GM12878 (cell line): Measurements from ENCODE around the gene SCRT2. TPM values are rescaled to one million over a fixed set of nuclear protein-coding genes. Genes with fewer than 3 reads are reported as not detected.

ENCODE experiments used
- ATAC-seq: fragments of 200-7000 bp; cut with Tn5 transposase; 3 replicates; pipeline ENCODE4 v1.9.1; 2020; ENCODE audit warnings: mild to moderate bottlenecking, moderate library complexity
- BruUV-seq: library from RNA; stranded (reverse); fragments of 400-500 nt; replicated peaks from 2 replicates; lab custom pipeline; 2021; lab: Mats Ljungman, UMichigan
- CTCF ChIA-PET: fragments of 300-600 bp; sonication (Branson Sonifier 250); formaldehyde crosslinking; extraction: SDS; loops from one replicate; lab custom pipeline; 2021; ENCODE audit warnings: inconsistent platforms; lab: Yijun Ruan, JAX
- POLR2A ChIA-PET: fragments of 350-600 bp; formaldehyde crosslinking; extraction: SDS; loops from one replicate; lab custom pipeline; 2021; ENCODE audit warnings: inconsistent platforms; lab: Charles Lee
- RAD21 ChIA-PET: fragments of 300-600 bp; sonication (Branson Sonifier 250); formaldehyde crosslinking; loops from one replicate; lab custom pipeline; 2023; ENCODE audit warnings: antibody characterized with exemption; ENCODE audit not compliant: unreplicated experiment; lab: Charles Lee
- SMC1A ChIA-PET: fragments of 300-600 bp; sonication (Branson Sonifier 250); formaldehyde crosslinking; loops from one replicate; lab custom pipeline; 2023; ENCODE audit not compliant: unreplicated experiment, uncharacterized antibody; lab: Charles Lee
- DNase-seq: peaks from one replicate; pipeline ENCODE4 v3.0.0-alpha.2; 2011; ENCODE audit warnings: low read depth, low spot score
- FAIRE-seq: peaks from 3 replicates; lab custom pipeline; 2011; peaks lifted over from hg19 to GRCh38; lab: Jason Lieb, UNC
- H2AFZ ChIP-seq: 2 replicates; pipeline ENCODE4 v1.6.0; 2011; ENCODE audit warnings: low read depth, low read length, control low read depth; ENCODE audit not compliant: control insufficient read depth
- H3K27ac ChIP-seq: 2 replicates; pipeline ENCODE4 v1.5.1; 2011; ENCODE audit warnings: control low read depth; ENCODE audit not compliant: control insufficient read depth, insufficient read depth
- H3K27me3 ChIP-seq, 2 experiments: replicated peaks in 1 of 2; 2 replicates each; pipeline versions ENCODE4 v1.6.0 to v1.6.1; 2011; ENCODE audit warnings: low read length in 1 of 2; ENCODE audit not compliant: control insufficient read depth in 2 of 2, insufficient read depth in 2 of 2
- H3K36me3 ChIP-seq, 2 experiments: 2 replicates each; pipeline ENCODE4 v1.5.1; 2011; ENCODE audit warnings: low read length in 1 of 2; ENCODE audit not compliant: control insufficient read depth in 2 of 2, insufficient read depth in 2 of 2
- H3K4me1 ChIP-seq: 2 replicates; pipeline ENCODE4 v1.6.1; 2011; ENCODE audit warnings: mild to moderate bottlenecking, low read length, moderate library complexity, mixed read lengths; ENCODE audit not compliant: control insufficient read depth, insufficient read depth
- H3K4me2 ChIP-seq: 2 replicates; pipeline ENCODE4 v1.6.0; 2011; ENCODE audit warnings: control low read depth; ENCODE audit not compliant: control insufficient read depth, insufficient read depth
- H3K4me3 ChIP-seq: fragments of 200-600 bp; sonication (generic); 2 replicates; pipeline ENCODE4 v1.5.1; 2016
- H3K79me2 ChIP-seq: 2 replicates; pipeline ENCODE4 v1.6.0; 2011; ENCODE audit warnings: low read length; ENCODE audit not compliant: control insufficient read depth, insufficient read depth
- H3K9ac ChIP-seq: 2 replicates; pipeline ENCODE4 v1.8.0; 2011; ENCODE audit warnings: low read length, control low read depth, mixed read lengths; ENCODE audit not compliant: control insufficient read depth, insufficient read depth
- H3K9me3 ChIP-seq: replicated peaks from 3 replicates; pipeline ENCODE4 v1.5.1; 2011; ENCODE audit warnings: mild to moderate bottlenecking, low read length; ENCODE audit not compliant: control insufficient read depth, insufficient read depth
- H4K20me1 ChIP-seq: 2 replicates; pipeline ENCODE4 v1.6.0; 2011; ENCODE audit not compliant: control insufficient read depth, insufficient read depth
- ASH2L ChIP-seq: fragments of 300-600, 200-600 bp; sonication (generic); IDR thresholded peaks from 2 replicates; pipeline ENCODE4 v1.6.1; 2017; ENCODE audit warnings: low read depth, mild to moderate bottlenecking, borderline replicate concordance
- IRF4 ChIP-seq: IDR thresholded peaks from 2 replicates; pipeline ENCODE4 v1.6.1; 2011; ENCODE audit warnings: low read depth, low read length
- MXI1 ChIP-seq: fragments of 150-350 bp; IDR thresholded peaks from 2 replicates; pipeline ENCODE4 v1.6.1; 2011; ENCODE audit warnings: low read depth, mild to moderate bottlenecking, inconsistent platforms, low read length, improper control_type of control experiment
- NBN ChIP-seq: fragments of 450-650 bp; IDR thresholded peaks from 2 replicates; pipeline ENCODE4 v1.6.1; 2016
- NFIC ChIP-seq: IDR thresholded peaks from 2 replicates; pipeline ENCODE4 v1.6.1; 2012; ENCODE audit warnings: low read depth, mild to moderate bottlenecking, inconsistent platforms, low read length, moderate library complexity
- NRF1 ChIP-seq: conservative IDR thresholded peaks from 2 replicates; pipeline ENCODE4 v1.6.1; 2011; ENCODE audit warnings: mild to moderate bottlenecking, low read depth, low read length, improper control_type of control experiment
- RAD21 ChIP-seq: IDR thresholded peaks from 2 replicates; pipeline ENCODE4 v1.6.1; 2011; ENCODE audit warnings: mild to moderate bottlenecking, low read depth, low read length, moderate library complexity; ENCODE audit not compliant: insufficient read depth
- SIN3A ChIP-seq: IDR thresholded peaks from 2 replicates; pipeline ENCODE4 v1.6.1; 2012; ENCODE audit warnings: low read depth, low read length, improper control_type of control experiment
- SMAD5 ChIP-seq: IDR thresholded peaks from 2 replicates; pipeline ENCODE4 v1.6.1; 2016; ENCODE audit warnings: antibody characterized with exemption, low read depth
- SRF ChIP-seq, 2 experiments: IDR thresholded peaks; 2 replicates each; pipeline ENCODE4 v1.6.1; 2011; ENCODE audit warnings: low read depth in 2 of 2, low read length in 2 of 2, mild to moderate bottlenecking in 1 of 2, moderate library complexity in 1 of 2
- STAT3 ChIP-seq: IDR thresholded peaks from 2 replicates; pipeline ENCODE4 v1.6.1; 2011; ENCODE audit warnings: low read depth, low read length, improper control_type of control experiment
- WRNIP1 ChIP-seq: IDR thresholded peaks from 2 replicates; pipeline ENCODE4 v1.6.1; 2011; ENCODE audit warnings: low read depth, low read length, improper control_type of control experiment, borderline replicate concordance
- YBX1 ChIP-seq: fragments of 450-650 bp; IDR thresholded peaks from 2 replicates; pipeline ENCODE4 v1.6.1; 2016; ENCODE audit warnings: antibody characterized with exemption
- ZNF384 ChIP-seq: IDR thresholded peaks from 2 replicates; pipeline ENCODE4 v1.6.1; 2012; ENCODE audit warnings: low read depth, mild to moderate bottlenecking, low read length, improper control_type of control experiment, borderline replicate concordance
- ZZZ3 ChIP-seq: IDR thresholded peaks from 2 replicates; pipeline ENCODE4 v1.6.1; 2011; ENCODE audit warnings: low read depth; ENCODE audit not compliant: control insufficient read depth, insufficient read length
- WGBS: methylation state at CpG from one replicate; pipeline ENCODE4 v1.1.6; 2016; ENCODE audit warnings: low lambda C conversion rate; ENCODE audit not compliant: insufficient replicate concordance, insufficient coverage; ENCODE audit errors: missing lambda C conversion rate; 5-methylcytosine and 5-hydroxymethylcytosine counted together
- in situ Hi-C: fragments of 300-500 bp; cut with MboI; formaldehyde crosslinking; loops from 9 replicates; pipeline ENCODE4 v1.14.3; 2018; ENCODE audit warnings: mixed read lengths
- intact Hi-C: fragments of 100-400 bp; cut with micrococcal nuclease; formaldehyde crosslinking; loops from one replicate; pipeline ENCODE4 v1.14.2; 2022; ENCODE audit not compliant: unreplicated experiment
- polyA plus RNA-seq, 11 experiments: library from polyadenylated mRNA; depleted of rRNA in 4 of 11; unstranded in 6 of 11; stranded (reverse) in 5 of 11; fragments of >200 nt; fragmentation: Nextera tagmentation in 4 of 11; fragmentation: Illumina TruSeq in 1 of 11; extraction: Ambion mirVana in 4 of 11; extraction: Trizol in 1 of 11; gene quantifications; 1 replicate in 1 of 11; 2 replicates in 10 of 11; pipeline versions ENCODE4 v1.2.1 to v1.2.3, GENCODE V29; 2011 to 2016; ENCODE audit warnings: inconsistent platforms in 2 of 11, missing spikeins in 2 of 11, low read depth in 1 of 11
- total RNA-seq, 4 experiments: library from RNA; depleted of rRNA in 3 of 4; stranded (reverse); fragments of >200 nt in 3 of 4; fragmentation: Illumina TruSeq in 1 of 4; extraction: Trizol in 1 of 4; gene quantifications; 2 replicates each; pipeline versions ENCODE4 v1.2.1 to v1.2.3, GENCODE V29; 2013 to 2021
- TF ChIP-seq, protein P1 (sequence below): IDR thresholded peaks from 2 replicates; pipeline ENCODE4 v1.6.1; 2012; ENCODE audit warnings: low read length, inconsistent platforms

SCRT2 gene
- total and polyA plus RNA-seq, 10 of the 15 experiments (the other 5 are each of a cell fraction or from before 2014, with no cell fraction given), result not detected

DNA sequence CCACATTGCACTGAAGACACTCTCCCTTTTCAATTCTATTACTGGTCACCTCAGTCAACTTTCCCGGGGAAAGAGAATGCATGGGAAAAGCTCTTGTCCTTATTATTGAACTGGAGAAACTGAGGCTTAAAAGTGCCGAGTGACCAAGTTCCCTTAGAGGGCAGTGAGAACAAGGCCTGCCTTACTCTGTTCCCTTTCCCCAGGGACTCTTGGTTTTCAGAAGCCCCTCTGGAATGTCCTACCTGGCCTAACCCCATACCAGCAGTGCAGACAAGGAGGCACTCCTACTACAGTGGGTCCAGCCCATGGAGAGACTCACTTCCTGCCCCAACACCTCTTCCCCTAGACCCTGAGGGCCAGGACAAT lies 28.8 kb downstream of the SCRT2 start:
- in situ Hi-C loops (loop anchor here (5.0 kb wide), 2 partner anchors 85 to 295 kb away; no protein-coding TSS in a partner anchor), intact Hi-C loops (no loop called here)
- Histone ChIP-seq H3K9me3 (no peaks in the 10 kb centered on the region), H3K4me2 (no peak overlapping the region), H3K27me3 (no peaks in the 10 kb centered on the region), H3K27ac (no peak overlapping the region), H3K9ac (no peak overlapping the region), H4K20me1 (no peaks in the 10 kb centered on the region), H3K36me3 (peaks cover 0 to 4% of the 10 kb centered on the region in 2 experiments; a peak in 3 of 4 replicates), H3K4me3 (no peak overlapping the region), H3K4me1 (peaks cover 2% of the 10 kb centered on the region; the same call in 1 of the 2 replicates), H3K79me2 (peaks cover 3% of the 10 kb centered on the region), H2AFZ (no peak overlapping the region)
- ATAC-seq (no peak), DNase-seq (no peak), FAIRE-seq (no peak)
- SMC1A ChIA-PET, result interaction anchor here (1.2 to 5.2 kb wide), 4 partner anchors 58 to 293 kb away, joined by 3 to 75 read pairs (median 8); no protein-coding TSS in a partner anchor
- POLR2A ChIA-PET, result no interaction called here
- RAD21 ChIA-PET, result interaction anchor here (1.4 to 4.3 kb wide), 7 partner anchors 17 to 293 kb away, joined by 3 to 29 read pairs (median 8); no protein-coding TSS in a partner anchor
- CTCF ChIA-PET, result interaction anchor here (0.7 to 7.5 kb wide), 8 partner anchors 10 to 292 kb away, joined by 3 to 190 read pairs (median 30); partner anchors contain the start of gene CSNK2A1
- WGBS, result 96% methylated on average over 2 of the region's 2 CpGs
- TF ChIP-seq, protein P1, sequence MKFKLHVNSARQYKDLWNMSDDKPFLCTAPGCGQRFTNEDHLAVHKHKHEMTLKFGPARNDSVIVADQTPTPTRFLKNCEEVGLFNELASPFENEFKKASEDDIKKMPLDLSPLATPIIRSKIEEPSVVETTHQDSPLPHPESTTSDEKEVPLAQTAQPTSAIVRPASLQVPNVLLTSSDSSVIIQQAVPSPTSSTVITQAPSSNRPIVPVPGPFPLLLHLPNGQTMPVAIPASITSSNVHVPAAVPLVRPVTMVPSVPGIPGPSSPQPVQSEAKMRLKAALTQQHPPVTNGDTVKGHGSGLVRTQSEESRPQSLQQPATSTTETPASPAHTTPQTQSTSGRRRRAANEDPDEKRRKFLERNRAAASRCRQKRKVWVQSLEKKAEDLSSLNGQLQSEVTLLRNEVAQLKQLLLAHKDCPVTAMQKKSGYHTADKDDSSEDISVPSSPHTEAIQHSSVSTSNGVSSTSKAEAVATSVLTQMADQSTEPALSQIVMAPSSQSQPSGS, result no peak
- TF ChIP-seq STAT3 (no peak), SIN3A (no peak), RAD21 (no peak), NFIC (no peak), SRF (IDR thresholded peaks at IDR 0.05; ENCODE audit: low read depth in 2 of 2, low read length in 2 of 2) (no peak), ZZZ3 (no peak), NBN (no peak), YBX1 (no peak), IRF4 (no peak), ZNF384 (no peak), MXI1 (no peak), SMAD5 (no peak), ASH2L (no peak), WRNIP1 (no peak), NRF1 (no peak)
- no TSS peak for BruUV-seq
